PC-3 (cell line): ENCODE measurements around the gene NSUN2.

Source experiments
- EZH2 ChIP-seq: fragments of 300-600 bp; sonication (generic); IDR thresholded peaks from one replicate; pipeline ENCODE4 v1.6.1; 2017; ENCODE audit warnings: antibody characterized with exemption, mild to moderate bottlenecking, low read length; ENCODE audit not compliant: unreplicated experiment
- TF ChIP-seq, protein P1 (sequence below): fragments of 300-600 bp; sonication (generic); conservative IDR thresholded peaks from 2 replicates; pipeline ENCODE4 v1.5.1; 2017; ENCODE audit warnings: antibody characterized with exemption, low read depth, mild to moderate bottlenecking, low read length

DNA sequence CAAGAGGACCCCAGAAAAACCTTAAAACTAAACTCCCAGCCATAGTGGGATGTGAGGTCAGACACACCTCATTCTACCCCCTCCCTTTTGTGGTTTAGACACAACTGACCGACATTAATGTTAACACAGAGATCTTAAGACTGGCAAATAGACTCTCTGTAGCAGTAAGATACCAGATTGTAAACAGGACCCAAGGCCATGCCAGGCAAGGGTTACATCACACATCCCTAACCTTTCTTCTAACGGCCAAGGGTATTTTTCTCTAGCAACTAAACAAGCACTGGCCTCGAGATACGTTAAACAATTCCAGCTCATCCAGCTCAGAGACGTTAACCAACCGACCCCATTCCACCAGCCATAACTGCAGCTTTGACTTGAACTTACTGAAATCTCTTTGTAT lies 38.8 kb downstream of the NSUN2 start:
- TF ChIP-seq, protein P1, sequence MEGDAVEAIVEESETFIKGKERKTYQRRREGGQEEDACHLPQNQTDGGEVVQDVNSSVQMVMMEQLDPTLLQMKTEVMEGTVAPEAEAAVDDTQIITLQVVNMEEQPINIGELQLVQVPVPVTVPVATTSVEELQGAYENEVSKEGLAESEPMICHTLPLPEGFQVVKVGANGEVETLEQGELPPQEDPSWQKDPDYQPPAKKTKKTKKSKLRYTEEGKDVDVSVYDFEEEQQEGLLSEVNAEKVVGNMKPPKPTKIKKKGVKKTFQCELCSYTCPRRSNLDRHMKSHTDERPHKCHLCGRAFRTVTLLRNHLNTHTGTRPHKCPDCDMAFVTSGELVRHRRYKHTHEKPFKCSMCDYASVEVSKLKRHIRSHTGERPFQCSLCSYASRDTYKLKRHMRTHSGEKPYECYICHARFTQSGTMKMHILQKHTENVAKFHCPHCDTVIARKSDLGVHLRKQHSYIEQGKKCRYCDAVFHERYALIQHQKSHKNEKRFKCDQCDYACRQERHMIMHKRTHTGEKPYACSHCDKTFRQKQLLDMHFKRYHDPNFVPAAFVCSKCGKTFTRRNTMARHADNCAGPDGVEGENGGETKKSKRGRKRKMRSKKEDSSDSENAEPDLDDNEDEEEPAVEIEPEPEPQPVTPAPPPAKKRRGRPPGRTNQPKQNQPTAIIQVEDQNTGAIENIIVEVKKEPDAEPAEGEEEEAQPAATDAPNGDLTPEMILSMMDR: no peak
- no peak for TF ChIP-seq EZH2
